Natural killer cell (primary cell): Measurements from ENCODE around the gene MTRF1L. TPM values are rescaled to one million over a fixed set of nuclear protein-coding genes. Genes with fewer than 3 reads are reported as not detected.

Experiments used
- ATAC-seq, 3 donors: fragments of 150-1000 bp in 2 of 3; fragments of 200-7000 bp in 1 of 3; cut with Tn5 transposase; 1 replicate in 1 of 3; 2 replicates in 2 of 3; pipeline ENCODE4 v1.10.0; 2021; ENCODE audit warnings: mild to moderate bottlenecking in 2 of 3, moderate library complexity in 2 of 3
- DNase-seq, 2 donors: peaks; one replicate each; pipeline versions ENCODE4 v3.0.0 to v3.0.0-alpha.2; 2013 to 2021; ENCODE audit warnings: mixed read lengths in 1 of 2
- H3K27ac ChIP-seq: one replicate; pipeline ENCODE4 v1.5.1; 2013; ENCODE audit warnings: mild to moderate bottlenecking, low read length
- H3K27me3 ChIP-seq: one replicate; pipeline ENCODE4 v1.6.1; 2013; ENCODE audit warnings: low read length; ENCODE audit not compliant: control insufficient read depth, insufficient read depth
- H3K36me3 ChIP-seq: one replicate; pipeline ENCODE4 v1.6.1; 2013; ENCODE audit warnings: low read length; ENCODE audit not compliant: control insufficient read depth, insufficient read depth
- H3K4me1 ChIP-seq: one replicate; pipeline ENCODE4 v1.6.1; 2013; ENCODE audit warnings: low read length; ENCODE audit not compliant: control insufficient read depth, insufficient read depth
- H3K4me3 ChIP-seq: one replicate; pipeline ENCODE4 v1.5.1; 2013; ENCODE audit warnings: low read length
- H3K9me3 ChIP-seq: one replicate; pipeline ENCODE4 v1.6.1; 2013; ENCODE audit warnings: low read length; ENCODE audit not compliant: control insufficient read depth, insufficient read depth
- H3K27ac Mint-ChIP-seq, 2 donors: one replicate each; pipeline ENCODE4 v1.8.0; 2022; ENCODE audit warnings: mild to moderate bottlenecking in 2 of 2, mixed read lengths in 2 of 2, moderate library complexity in 1 of 2
- H3K27me3 Mint-ChIP-seq, 2 donors: one replicate each; pipeline ENCODE4 v1.8.0; 2022; ENCODE audit warnings: low read depth in 2 of 2, mixed read lengths in 2 of 2
- H3K36me3 Mint-ChIP-seq: one replicate; pipeline ENCODE4 v1.8.0; 2022; ENCODE audit warnings: mixed read lengths
- H3K4me1 Mint-ChIP-seq, 2 donors: one replicate each; pipeline ENCODE4 v1.8.0; 2022; ENCODE audit warnings: mixed read lengths in 2 of 2
- H3K4me3 Mint-ChIP-seq: one replicate; pipeline ENCODE4 v1.8.0; 2022; ENCODE audit warnings: mild to moderate bottlenecking, moderate library complexity, mixed read lengths
- H3K9me3 Mint-ChIP-seq, 2 donors: one replicate each; pipeline ENCODE4 v1.8.0; 2022; ENCODE audit warnings: mixed read lengths in 2 of 2
- CTCF ChIP-seq: fragments of 200-600 bp; IDR thresholded peaks from one replicate; pipeline ENCODE4 v1.8.0; 2022; ENCODE audit warnings: antibody characterized with exemption
- whole genome bisulfite sequencing: methylation state at CpG from one replicate; pipeline ENCODE4 v1.1.7; 2013; ENCODE audit warnings: missing lambda C conversion rate; ENCODE audit not compliant: insufficient coverage; 5-methylcytosine and 5-hydroxymethylcytosine counted together
- intact Hi-C: fragments of 100-400 bp; cut with micrococcal nuclease; formaldehyde crosslinking; loops from one replicate; pipeline ENCODE4 v1.14.2; 2022
- total RNA-seq, 4 donors: library from RNA; stranded (reverse); fragments of 120-200 nt in 1 of 4; gene quantifications; one replicate each; pipeline versions ENCODE4 v1.2.3 to v1.2.4, GENCODE V29; 2013 to 2022

Gene MTRF1L
- total RNA-seq, 3 donors from 2014 or later (not counting 1 experiment from before 2014, with no cell fraction given), result 17.6 to 24.7 (median 21.6) TPM

DNA sequence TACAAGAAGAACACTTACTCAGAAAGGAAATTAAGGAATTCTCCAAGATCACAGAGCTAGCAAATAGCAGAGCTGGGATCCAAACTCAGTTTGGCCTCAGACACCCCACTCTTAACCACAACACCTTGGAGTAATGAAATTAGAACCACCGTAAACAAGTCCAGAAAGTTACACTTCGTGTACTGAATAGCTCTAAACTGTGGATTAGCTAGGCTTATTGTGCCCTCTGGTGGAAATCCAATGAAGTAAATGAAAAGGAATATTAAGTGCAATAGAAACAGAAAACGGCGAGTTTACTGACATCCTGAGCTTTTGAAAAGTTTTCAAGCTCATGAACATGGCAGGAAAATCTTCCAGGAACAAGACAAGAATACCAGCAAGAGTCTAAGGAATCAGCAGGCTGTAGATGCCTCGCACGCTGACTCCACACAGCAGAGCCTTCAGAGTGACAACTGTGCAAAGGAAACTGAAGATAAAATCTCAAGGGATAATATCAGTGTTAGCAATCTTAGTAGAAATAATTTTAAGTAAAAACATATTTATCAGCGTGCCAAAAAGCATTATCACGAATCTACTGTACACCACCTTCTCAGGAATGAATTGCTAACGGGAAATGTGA is 54.2 kb downstream of the MTRF1L start:
- Histone ChIP-seq H3K4me1 (no peaks in the 10 kb centered on the region), H3K9me3 (no peaks in the 10 kb centered on the region), H3K36me3 (no peaks in the 10 kb centered on the region), H3K27me3 (peaks cover 5% of the 10 kb centered on the region), H3K27ac (no peak overlapping the region), H3K4me3 (no peak overlapping the region)
- peaks cover 8 to 9% of the 10 kb centered on the region in 2 donors for H3K4me1 Mint-ChIP-seq
- H3K36me3 Mint-ChIP-seq, result no peaks in the 10 kb centered on the region
- H3K27ac Mint-ChIP-seq, result no peak overlapping the region
- peak; percentile 53 for TF ChIP-seq CTCF
- intact Hi-C loops, result loop anchor here (5.0 kb wide), 1 partner anchor 86 kb away; no protein-coding TSS in a partner anchor
- ATAC-seq (peak; percentile 49 to 77 (median 67)), DNase-seq (peak in 1 of 2 donors; percentile 62)
- H3K27me3 Mint-ChIP-seq, result peaks cover 22 to 60% of the 10 kb centered on the region in 2 donors
- no peak overlapping the region for H3K4me3 Mint-ChIP-seq
- WGBS, result 22% methylated on average over 9 of the region's 9 CpGs
- H3K9me3 Mint-ChIP-seq, result no peaks in the 10 kb centered on the region

DNA sequence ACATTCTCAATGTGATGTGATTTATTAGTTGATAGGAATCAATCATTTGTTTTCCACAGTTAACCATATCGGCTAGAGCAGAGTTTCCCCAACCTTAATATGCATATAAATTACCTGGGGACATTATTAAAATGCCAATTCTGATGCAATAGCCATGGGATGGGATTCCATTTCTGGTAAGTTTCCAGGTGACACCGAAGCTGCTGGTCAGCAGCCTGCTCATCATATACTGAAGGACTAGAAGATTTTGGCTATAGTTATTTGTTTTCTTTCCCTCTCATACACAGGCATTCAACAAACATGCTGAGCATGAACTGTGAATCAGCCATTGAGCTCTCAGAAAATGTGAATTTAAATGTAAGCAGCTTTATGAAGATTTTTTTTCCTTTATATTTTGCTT is 55.5 kb downstream of the MTRF1L start:
- Histone ChIP-seq H3K27ac (no peak overlapping the region), H3K27me3 (peaks cover 5% of the 10 kb centered on the region), H3K36me3 (no peaks in the 10 kb centered on the region), H3K4me1 (no peaks in the 10 kb centered on the region), H3K4me3 (no peak overlapping the region), H3K9me3 (no peaks in the 10 kb centered on the region)
- Mint-ChIP-seq H3K4me3 (no peak overlapping the region), H3K9me3 (no peaks in the 10 kb centered on the region), H3K36me3 (no peaks in the 10 kb centered on the region), H3K4me1 (peaks cover 8 to 9% of the 10 kb centered on the region in 2 donors), H3K27me3 (peaks cover 16 to 59% of the 10 kb centered on the region in 2 donors), H3K27ac (no peak overlapping the region)
- ATAC-seq (no peak), DNase-seq (no peak)
- WGBS, result 89% methylated on average over 1 of the region's 2 CpGs
- TF ChIP-seq CTCF, result no peak
- intact Hi-C loops, result loop anchor here (5.0 kb wide), 1 partner anchor 85 kb away; no protein-coding TSS in a partner anchor

GRCh38 chr6:152946484-152946883 is 56.0 kb downstream of the MTRF1L start:
- Histone ChIP-seq H3K4me3 (no peak overlapping the region), H3K4me1 (no peaks in the 10 kb centered on the region), H3K9me3 (no peaks in the 10 kb centered on the region), H3K27me3 (peaks cover 5% of the 10 kb centered on the region), H3K36me3 (no peaks in the 10 kb centered on the region), H3K27ac (no peak overlapping the region)
- DNase-seq (no peak), ATAC-seq (no peak)
- H3K36me3 Mint-ChIP-seq, result no peaks in the 10 kb centered on the region
- no peaks in the 10 kb centered on the region for H3K9me3 Mint-ChIP-seq
- intact Hi-C loops, result loop anchor here (5.0 kb wide), 1 partner anchor 84 kb away; no protein-coding TSS in a partner anchor
- peaks cover 13 to 61% of the 10 kb centered on the region in 2 donors for H3K27me3 Mint-ChIP-seq
- H3K27ac Mint-ChIP-seq, result no peak overlapping the region
- peaks cover 8 to 9% of the 10 kb centered on the region in 2 donors for H3K4me1 Mint-ChIP-seq
- H3K4me3 Mint-ChIP-seq, result no peak overlapping the region
- no peak for TF ChIP-seq CTCF
- 100% methylated on average over 1 of the region's 3 CpGs for WGBS
